ENCODE results near the gene TEX12.

DNA sequence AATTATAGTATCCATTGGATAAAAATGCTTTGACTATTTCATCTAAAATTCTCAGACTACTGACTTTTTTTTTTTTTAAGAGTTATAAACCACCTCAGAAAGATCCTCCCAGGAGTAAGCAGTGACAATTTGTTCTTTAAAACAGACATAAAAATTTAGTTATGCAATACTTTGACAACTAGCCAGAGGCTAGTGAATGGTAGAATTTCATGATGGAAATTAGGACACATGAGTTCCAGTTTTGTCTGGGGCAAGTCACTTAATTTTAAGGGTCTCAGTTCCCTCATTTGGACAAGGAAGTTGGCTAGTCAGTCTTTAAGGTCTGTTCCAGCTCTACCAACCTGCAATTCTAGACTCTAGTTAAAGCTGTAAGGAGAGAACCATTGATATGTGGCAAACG, 6.2 kb upstream of the TEX12 start:
- TF ChIP-seq, protein P1, sequence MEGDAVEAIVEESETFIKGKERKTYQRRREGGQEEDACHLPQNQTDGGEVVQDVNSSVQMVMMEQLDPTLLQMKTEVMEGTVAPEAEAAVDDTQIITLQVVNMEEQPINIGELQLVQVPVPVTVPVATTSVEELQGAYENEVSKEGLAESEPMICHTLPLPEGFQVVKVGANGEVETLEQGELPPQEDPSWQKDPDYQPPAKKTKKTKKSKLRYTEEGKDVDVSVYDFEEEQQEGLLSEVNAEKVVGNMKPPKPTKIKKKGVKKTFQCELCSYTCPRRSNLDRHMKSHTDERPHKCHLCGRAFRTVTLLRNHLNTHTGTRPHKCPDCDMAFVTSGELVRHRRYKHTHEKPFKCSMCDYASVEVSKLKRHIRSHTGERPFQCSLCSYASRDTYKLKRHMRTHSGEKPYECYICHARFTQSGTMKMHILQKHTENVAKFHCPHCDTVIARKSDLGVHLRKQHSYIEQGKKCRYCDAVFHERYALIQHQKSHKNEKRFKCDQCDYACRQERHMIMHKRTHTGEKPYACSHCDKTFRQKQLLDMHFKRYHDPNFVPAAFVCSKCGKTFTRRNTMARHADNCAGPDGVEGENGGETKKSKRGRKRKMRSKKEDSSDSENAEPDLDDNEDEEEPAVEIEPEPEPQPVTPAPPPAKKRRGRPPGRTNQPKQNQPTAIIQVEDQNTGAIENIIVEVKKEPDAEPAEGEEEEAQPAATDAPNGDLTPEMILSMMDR (conservative IDR thresholded peaks at IDR 0.05), result no peak
- TF ChIP-seq EZH2 (IDR thresholded peaks at IDR 0.05; ENCODE audit: low read depth), result no peak
